DMS53 treated with DMSO at 0.1 percent for 48 hours (cell line): ENCODE data around the gene EPHA7.

ENCODE experiments used
- DNase-seq: peaks from one replicate; lab custom pipeline; 2025; ENCODE audit not compliant: unreplicated experiment; lab: John Stamatoyannopoulos, UW

The EPHA7 gene

GRCh38 chr6:93393554-93394074 lies 25.7 kb downstream of the EPHA7 start:
- DNase-seq, result no peak

GRCh38 chr6:93392797-93393196 lies 26.6 kb downstream of the EPHA7 start:
- DNase-seq, result no peak

GRCh38 chr6:93391965-93392364 lies 27.4 kb downstream of the EPHA7 start:
- DNase-seq, result no peak

DNA sequence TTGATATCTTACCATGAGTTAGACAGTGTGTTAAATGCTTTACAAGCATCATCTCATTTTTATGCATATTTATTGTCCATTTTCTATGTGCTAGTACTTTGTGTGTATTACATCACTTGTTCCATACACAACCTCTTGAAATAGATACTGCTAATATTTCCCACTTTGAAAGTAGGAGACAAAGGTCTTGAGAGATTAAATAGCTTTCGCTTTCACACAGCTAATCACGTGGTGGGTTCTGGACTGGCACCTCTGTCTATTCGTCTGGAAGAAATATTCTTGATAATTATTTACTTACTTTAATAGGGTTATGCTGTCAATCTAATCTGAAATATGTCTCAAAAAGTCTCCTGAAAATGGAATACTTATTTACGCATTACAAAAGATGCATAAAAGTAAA lies 30.2 kb downstream of the EPHA7 start:
- no peak for DNase-seq

- no peak for DNase-seq
Measured at GRCh38 chr6:93388070-93388469, 31.3 kb downstream of the EPHA7 start.

- DNase-seq, result no peak
Measured at GRCh38 chr6:93376026-93376540, 43.3 kb downstream of the EPHA7 start.

- DNase-seq, result no peak
Measured at GRCh38 chr6:93373445-93373844, 45.9 kb downstream of the EPHA7 start.

GRCh38 chr6:93371756-93372155 lies 47.6 kb downstream of the EPHA7 start:
- DNase-seq, result no peak

DNA sequence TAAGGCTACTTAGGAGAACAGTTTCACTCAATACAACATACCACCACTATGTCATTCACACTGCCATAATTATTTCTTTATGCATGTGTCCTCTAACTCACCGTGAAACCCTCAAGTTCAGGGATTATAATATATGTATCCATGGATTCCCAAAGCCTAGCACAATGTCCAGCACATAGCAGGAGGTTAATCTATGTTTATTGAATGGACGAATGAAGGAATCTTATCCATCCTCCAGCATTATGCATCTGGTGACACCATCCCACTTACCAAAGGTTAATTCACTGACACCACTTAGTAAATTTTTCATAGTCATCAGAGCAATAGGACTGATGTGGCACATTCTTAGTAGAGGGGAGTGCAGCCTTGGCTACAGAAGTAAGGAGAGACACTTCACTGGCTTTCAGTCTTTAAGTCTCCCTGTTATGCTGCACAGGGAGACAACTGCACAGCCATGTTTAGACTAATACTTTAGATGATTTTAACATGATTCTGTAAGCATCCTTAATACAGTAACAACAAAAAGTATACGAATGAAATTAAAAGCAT lies 49.7 kb downstream of the EPHA7 start:
- DNase-seq, result no peak

- DNase-seq, result no peak
Measured at GRCh38 chr6:93366506-93366905, 52.9 kb downstream of the EPHA7 start.

- DNase-seq, result no peak
Measured at GRCh38 chr6:93365445-93365844, 53.9 kb downstream of the EPHA7 start.

- no peak for DNase-seq
Measured at GRCh38 chr6:93358435-93358834, 60.9 kb downstream of the EPHA7 start.

DNA sequence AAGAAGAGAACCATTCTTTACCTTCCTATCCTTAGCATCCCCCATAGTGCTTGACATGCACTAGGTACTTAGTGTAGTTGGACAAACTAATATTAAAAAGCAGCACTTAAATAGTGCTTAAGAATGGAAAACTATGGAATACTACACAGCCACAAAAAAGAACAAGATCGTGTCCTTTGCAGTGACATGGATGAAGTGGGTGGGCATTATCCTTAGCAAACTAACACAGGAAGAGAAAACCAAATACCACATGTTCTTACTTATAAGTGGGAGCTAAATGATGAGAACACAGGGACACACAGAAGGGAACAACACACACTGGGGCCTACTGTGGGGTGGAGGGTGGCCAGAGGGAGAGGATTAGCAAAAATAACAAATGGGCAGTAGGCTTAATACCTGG lies 66.8 kb downstream of the EPHA7 start:
- DNase-seq, result no peak

GRCh38 chr6:93351222-93351621 lies 68.1 kb downstream of the EPHA7 start:
- DNase-seq, result no peak

- DNase-seq, result no peak
Measured at GRCh38 chr6:93350774-93351173, 68.6 kb downstream of the EPHA7 start.

DNA sequence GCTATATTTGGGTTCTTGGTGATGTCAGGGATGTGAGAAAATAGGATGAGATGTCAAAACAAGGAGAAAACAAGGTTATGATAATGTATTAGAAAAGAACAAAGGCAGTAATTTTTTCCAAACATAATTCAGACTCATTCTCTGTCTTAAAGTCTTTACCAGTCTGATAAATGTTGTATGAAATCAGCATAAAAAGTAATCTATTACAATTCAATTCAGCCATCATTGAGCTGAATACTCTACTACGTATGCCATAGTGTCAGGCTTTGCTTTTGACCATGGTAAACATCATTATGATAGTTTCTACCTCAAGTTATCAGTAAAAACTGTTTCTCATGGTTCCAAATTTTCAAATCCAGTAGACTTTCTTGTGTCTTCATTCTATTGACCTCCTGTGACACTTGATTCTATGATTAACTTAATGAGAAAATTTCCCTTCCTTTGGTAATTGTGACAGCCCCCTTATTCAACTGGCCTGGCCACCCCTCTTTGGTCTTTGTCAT lies 75.0 kb downstream of the EPHA7 start:
- no peak for DNase-seq

DNA sequence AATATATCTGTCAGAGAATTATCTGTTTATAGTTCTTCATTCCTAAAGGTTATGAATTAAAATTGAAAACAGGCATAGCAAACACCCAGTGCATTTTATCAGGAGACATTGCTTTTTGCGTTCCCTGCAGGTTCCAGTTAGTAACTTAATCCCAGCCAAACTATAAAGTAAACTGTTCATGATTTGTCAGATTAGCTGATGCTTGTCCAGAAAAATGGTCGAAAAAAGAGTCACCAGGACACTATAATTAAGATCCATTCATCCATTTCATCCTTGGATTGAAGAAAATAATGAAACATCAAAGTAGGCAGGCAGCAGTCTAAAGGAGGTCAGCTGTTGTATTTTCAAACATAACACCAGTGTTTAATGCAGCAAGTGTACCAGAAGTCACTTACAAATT lies 75.9 kb downstream of the EPHA7 start:
- no peak for DNase-seq

DNA sequence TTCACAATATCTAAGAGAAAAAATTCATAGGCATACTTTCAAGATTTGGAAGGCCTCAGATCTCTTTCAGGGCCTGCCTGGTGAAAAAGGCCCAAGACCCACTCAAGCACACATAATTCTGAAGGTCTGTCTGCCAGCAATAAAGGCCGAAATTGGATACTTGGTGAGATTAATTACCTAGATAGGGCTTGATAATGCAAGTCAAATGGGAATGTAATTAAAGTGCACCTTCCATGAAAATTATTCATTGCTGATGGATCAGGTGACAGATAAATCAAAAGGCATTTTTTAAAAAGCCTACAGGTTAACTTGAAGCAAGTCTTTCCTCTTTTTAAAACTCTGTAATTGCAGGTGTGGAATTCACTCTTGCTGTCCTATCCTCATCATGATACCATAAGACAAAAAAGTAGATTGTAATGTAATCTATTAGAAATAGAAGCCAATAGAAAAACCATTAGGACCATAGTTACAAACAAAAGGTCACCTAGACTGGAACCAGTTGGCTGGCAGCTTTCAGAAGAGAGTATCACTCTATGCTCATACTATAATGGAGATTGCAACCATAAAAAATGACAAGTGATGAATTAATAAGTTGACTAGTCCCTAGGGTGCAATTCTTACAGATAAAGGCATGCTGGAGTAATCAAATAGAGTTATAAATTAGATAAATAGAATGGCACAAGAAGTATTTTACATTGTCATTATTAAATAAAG lies 77.3 kb downstream of the EPHA7 start:
- DNase-seq, result no peak

DNA sequence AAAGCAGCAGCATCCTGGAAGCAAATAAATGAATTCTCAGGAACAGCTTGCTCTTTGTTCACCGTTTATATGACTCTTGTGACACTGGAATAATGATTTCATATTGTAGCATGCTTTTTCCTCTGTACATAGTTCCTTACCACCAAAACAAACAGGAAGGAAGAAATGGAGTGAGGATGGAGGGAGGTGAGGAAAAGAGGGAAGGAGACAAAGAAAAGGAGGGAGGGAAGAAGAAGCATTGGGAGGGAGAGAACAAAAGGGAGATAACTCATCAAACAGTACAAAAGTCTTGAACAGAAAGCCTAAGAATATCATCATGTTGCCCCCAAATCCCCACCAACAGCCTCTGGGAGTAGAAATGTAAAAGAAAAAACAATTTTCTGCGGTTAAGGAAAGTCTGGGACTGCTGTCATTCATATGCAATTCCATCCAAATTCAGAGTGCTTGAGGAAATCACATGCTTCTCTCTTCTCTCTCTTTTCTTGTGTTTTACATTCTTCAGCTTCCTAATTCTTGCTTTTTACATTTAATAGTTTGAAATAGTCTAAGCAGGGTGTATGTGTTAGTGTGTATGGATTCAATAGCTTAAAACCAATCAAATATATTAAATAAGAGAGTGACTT lies 81.5 kb downstream of the EPHA7 start:
- DNase-seq, result no peak

DNA sequence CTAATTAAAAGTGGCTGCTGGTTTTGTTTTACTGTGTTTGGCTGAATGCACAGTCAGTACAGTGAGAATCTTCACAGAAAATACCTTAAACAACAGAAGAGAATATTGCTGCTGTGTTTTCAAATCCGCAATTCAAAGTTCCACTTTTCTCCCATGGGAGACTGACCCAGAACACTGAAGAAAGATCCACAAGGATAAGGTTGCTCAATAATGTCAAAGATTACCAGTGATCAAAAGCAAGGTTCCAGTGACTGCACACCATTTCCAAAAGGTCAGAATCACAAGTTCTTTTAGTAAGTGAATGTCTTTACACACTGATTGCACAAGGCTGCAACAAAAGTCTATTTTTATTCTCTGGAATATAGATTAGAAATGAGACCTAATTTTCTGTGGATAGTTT lies 82.3 kb downstream of the EPHA7 start:
- DNase-seq, result no peak

DNA sequence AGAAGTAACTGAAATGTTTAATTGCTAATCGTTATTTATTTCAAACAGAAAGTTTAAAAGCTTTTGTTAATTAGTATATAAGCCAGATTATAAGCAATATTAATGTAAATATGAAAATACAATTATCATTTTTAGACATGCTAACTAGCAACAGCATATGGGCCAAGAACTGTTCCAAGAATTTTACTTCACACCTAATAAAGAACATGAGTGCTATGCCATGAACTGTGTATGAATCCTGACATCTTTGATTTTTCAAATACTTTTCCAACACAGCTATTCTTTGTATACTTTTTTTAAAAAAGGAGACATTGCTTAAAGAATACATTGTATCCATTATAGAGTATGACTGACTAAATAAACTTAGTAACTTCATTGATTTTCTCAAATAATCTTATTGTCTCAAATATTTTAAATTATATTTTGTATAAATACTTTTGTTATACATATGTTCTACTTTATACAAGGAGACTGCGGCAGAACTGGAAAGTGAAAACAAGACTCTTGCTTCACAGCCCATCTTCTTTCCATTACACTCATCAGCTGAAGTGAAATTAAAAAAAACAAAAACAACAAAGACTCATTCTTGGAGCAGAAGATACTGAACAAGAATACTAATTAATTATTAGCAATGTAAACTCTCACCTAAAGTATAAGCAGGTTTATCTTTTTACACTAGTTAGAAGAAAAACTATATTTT lies 89.9 kb downstream of the EPHA7 start:
- DNase-seq, result no peak
